Endothelial cell of umbilical vein (primary cell): Measurements from ENCODE around the gene PPP3CA. TPM values are rescaled to one million over a fixed set of nuclear protein-coding genes. Genes with fewer than 3 reads are reported as not detected.

Experiments used
- BruUV-seq: library from RNA; stranded (reverse); fragments of 400-500 nt; replicated peaks from 2 replicates; lab custom pipeline; 2021; lab: Mats Ljungman, UMichigan
- CTCF ChIA-PET: fragments of 300-600, 350-600 bp; sonication (Branson Sonifier 250); formaldehyde crosslinking; loops from one replicate; lab custom pipeline; 2021; ENCODE audit warnings: antibody characterized with exemption, inconsistent platforms; lab: Charles Lee
- POLR2A ChIA-PET: fragments of 300-600, 350-600 bp; sonication (Branson Sonifier 250); formaldehyde crosslinking; loops from one replicate; lab custom pipeline; 2021; ENCODE audit warnings: antibody characterized with exemption, inconsistent platforms; lab: Charles Lee
- DNase-seq: peaks from one replicate; pipeline ENCODE4 v3.0.0-alpha.2; 2011; ENCODE audit warnings: low read depth, low spot score
- FAIRE-seq: peaks from 2 replicates; lab custom pipeline; 2011; peaks lifted over from hg19 to GRCh38; lab: Jason Lieb, UNC
- H2AFZ ChIP-seq: 2 replicates; pipeline ENCODE4 v1.6.0; 2012; ENCODE audit warnings: low read depth, low read length, control low read depth, inconsistent platforms
- H3K27ac ChIP-seq: 2 replicates; pipeline ENCODE4 v1.5.1; 2011; ENCODE audit warnings: low read depth, mild to moderate bottlenecking, control low read depth, low read length, moderate library complexity; ENCODE audit not compliant: insufficient read depth
- H3K27me3 ChIP-seq, 2 experiments: 2 replicates each; pipeline versions ENCODE4 v1.6.0 to v1.6.1; 2011; ENCODE audit warnings: low read length in 2 of 2, mixed read lengths in 1 of 2; ENCODE audit not compliant: control insufficient read depth in 2 of 2, insufficient read depth in 2 of 2
- H3K36me3 ChIP-seq, 2 experiments: 2 replicates in 1 of 2; 3 replicates in 1 of 2; pipeline ENCODE4 v1.5.1; 2011; ENCODE audit warnings: low read length in 2 of 2, mild to moderate bottlenecking in 1 of 2, moderate library complexity in 1 of 2; ENCODE audit not compliant: control insufficient read depth in 2 of 2, insufficient read depth in 2 of 2; ENCODE audit errors: extremely low read depth in 1 of 2
- H3K4me1 ChIP-seq: 3 replicates; pipeline ENCODE4 v1.5.1; 2011; ENCODE audit warnings: mild to moderate bottlenecking, low read length; ENCODE audit not compliant: control insufficient read depth, insufficient read depth; ENCODE audit errors: extremely low read depth
- H3K4me2 ChIP-seq: 2 replicates; pipeline ENCODE4 v1.6.1; 2011; ENCODE audit warnings: low read length, control low read depth, mixed read lengths; ENCODE audit not compliant: insufficient read depth
- H3K4me3 ChIP-seq, 3 experiments: fragments of 200-600 bp in 1 of 3; sonication (generic), shearing (Covaris generic) in 1 of 3; replicated peaks in 1 of 3; 2 replicates each; pipeline ENCODE4 v1.5.1; 2011 to 2016; ENCODE audit warnings: control low read depth in 3 of 3, low read length in 3 of 3, mild to moderate bottlenecking in 2 of 3, inconsistent platforms in 1 of 3, low read depth in 1 of 3, moderate library complexity in 1 of 3; ENCODE audit not compliant: insufficient read depth in 1 of 3
- H3K79me2 ChIP-seq: 2 replicates; pipeline ENCODE4 v1.6.0; 2012; ENCODE audit warnings: low read length, inconsistent platforms; ENCODE audit not compliant: control insufficient read depth, insufficient read depth
- H3K9ac ChIP-seq: replicated peaks from 2 replicates; pipeline ENCODE3; 2011; ENCODE audit warnings: low read length, control low read depth; ENCODE audit not compliant: insufficient read depth; ENCODE audit errors: extremely low read depth
- H3K9me1 ChIP-seq: replicated peaks from 3 replicates; pipeline ENCODE4 v1.6.0; 2011; ENCODE audit warnings: mild to moderate bottlenecking, low read length; ENCODE audit not compliant: control insufficient read depth, insufficient read depth; ENCODE audit errors: extremely low read depth
- H3K9me3 ChIP-seq: replicated peaks from 2 replicates; pipeline ENCODE4 v1.5.1; 2012; ENCODE audit warnings: low read length, inconsistent platforms; ENCODE audit not compliant: control insufficient read depth, insufficient read depth
- H4K20me1 ChIP-seq: replicated peaks from 2 replicates; pipeline ENCODE3; 2011; ENCODE audit warnings: mild to moderate bottlenecking, low read length; ENCODE audit not compliant: control insufficient read depth, insufficient read depth; ENCODE audit errors: extremely low read depth
- EZH2 ChIP-seq: IDR thresholded peaks from 2 replicates; pipeline ENCODE4 v1.6.1; 2012; ENCODE audit warnings: borderline replicate concordance, low read depth, mild to moderate bottlenecking, moderate library complexity, low read length, inconsistent platforms; ENCODE audit not compliant: severe bottlenecking
- FOS ChIP-seq: IDR thresholded peaks from 2 replicates; pipeline ENCODE4 v1.6.1; 2011; ENCODE audit warnings: mild to moderate bottlenecking, low read length, moderate library complexity, borderline replicate concordance; ENCODE audit not compliant: insufficient read depth
- JUN ChIP-seq: IDR thresholded peaks from 2 replicates; pipeline ENCODE4 v1.6.1; 2011; ENCODE audit warnings: borderline replicate concordance, low read depth; ENCODE audit not compliant: insufficient read length, insufficient read depth
- MAX ChIP-seq: IDR thresholded peaks from 2 replicates; pipeline ENCODE4 v1.6.1; 2011; ENCODE audit not compliant: insufficient read depth, insufficient read length
- MYC ChIP-seq: IDR thresholded peaks from one replicate; pipeline ENCODE4 v1.6.1; 2011; ENCODE audit warnings: mild to moderate bottlenecking, low read depth, low read length
- dilution Hi-C: fragments of 300-500 bp; cut with MboI; formaldehyde crosslinking; loops from one replicate; pipeline ENCODE4 v1.15.0; 2019; ENCODE audit warnings: low sequenced_read_pairs; ENCODE audit not compliant: extremely low pct_ligation_motif_present
- intact Hi-C: fragments of 100-400 bp; cut with micrococcal nuclease; formaldehyde crosslinking; loops from one replicate; pipeline ENCODE4 v1.10.0; 2022
- polyA plus RNA-seq, 4 experiments: library from polyadenylated mRNA; depleted of rRNA in 3 of 4; stranded (reverse) in 3 of 4; unstranded in 1 of 4; fragments of >200 nt; gene quantifications; 2 replicates each; pipeline versions ENCODE4 v1.2.1 to v1.2.3, GENCODE V29; 2011 to 2012; ENCODE audit warnings: missing spikeins in 1 of 4
- total RNA-seq: library from RNA; stranded (reverse); gene quantifications from 2 replicates; pipeline ENCODE4 v1.2.3, GENCODE V29; 2021
- TF ChIP-seq, protein P1 (sequence below), 2 donors: IDR thresholded peaks; 1 replicate in 1 of 2; 2 replicates in 1 of 2; pipeline ENCODE4 v1.5.1; 2011; ENCODE audit warnings: low read length in 2 of 2, mild to moderate bottlenecking in 2 of 2, moderate library complexity in 2 of 2, control low read depth in 1 of 2, inconsistent platforms in 1 of 2, low read depth in 1 of 2; ENCODE audit not compliant: insufficient read depth in 1 of 2; ENCODE audit errors: extremely low read depth in 1 of 2

The PPP3CA gene
- total and polyA plus RNA-seq, 2 donors (not counting 3 experiments of a cell fraction or from before 2014, with no cell fraction given) = 7.0 to 43.3 TPM

- Histone ChIP-seq H3K4me3 (no peak overlapping the region), H3K9me1 (no peaks in the 10 kb centered on the region), H3K9ac (no peak overlapping the region), H4K20me1 (no peaks in the 10 kb centered on the region), H3K4me1 (peaks cover 46% of the 10 kb centered on the region), H3K9me3 (no peaks in the 10 kb centered on the region), H3K27ac (no peak overlapping the region), H3K79me2 (no peaks in the 10 kb centered on the region), H2AFZ (no peak overlapping the region), H3K36me3 (no peaks in the 10 kb centered on the region), H3K27me3 (no peaks in the 10 kb centered on the region), H3K4me2 (no peak overlapping the region)
- POLR2A ChIA-PET = no interaction called here
- no peak for FAIRE-seq
- no TSS peak for BruUV-seq
- CTCF ChIA-PET = interaction anchor here (0.7 to 1.6 kb wide), 2 partner anchors 111 to 123 kb away, joined by 3 to 4 read pairs; no protein-coding TSS in a partner anchor
- no peak for TF ChIP-seq MYC
- TF ChIP-seq, protein P1, sequence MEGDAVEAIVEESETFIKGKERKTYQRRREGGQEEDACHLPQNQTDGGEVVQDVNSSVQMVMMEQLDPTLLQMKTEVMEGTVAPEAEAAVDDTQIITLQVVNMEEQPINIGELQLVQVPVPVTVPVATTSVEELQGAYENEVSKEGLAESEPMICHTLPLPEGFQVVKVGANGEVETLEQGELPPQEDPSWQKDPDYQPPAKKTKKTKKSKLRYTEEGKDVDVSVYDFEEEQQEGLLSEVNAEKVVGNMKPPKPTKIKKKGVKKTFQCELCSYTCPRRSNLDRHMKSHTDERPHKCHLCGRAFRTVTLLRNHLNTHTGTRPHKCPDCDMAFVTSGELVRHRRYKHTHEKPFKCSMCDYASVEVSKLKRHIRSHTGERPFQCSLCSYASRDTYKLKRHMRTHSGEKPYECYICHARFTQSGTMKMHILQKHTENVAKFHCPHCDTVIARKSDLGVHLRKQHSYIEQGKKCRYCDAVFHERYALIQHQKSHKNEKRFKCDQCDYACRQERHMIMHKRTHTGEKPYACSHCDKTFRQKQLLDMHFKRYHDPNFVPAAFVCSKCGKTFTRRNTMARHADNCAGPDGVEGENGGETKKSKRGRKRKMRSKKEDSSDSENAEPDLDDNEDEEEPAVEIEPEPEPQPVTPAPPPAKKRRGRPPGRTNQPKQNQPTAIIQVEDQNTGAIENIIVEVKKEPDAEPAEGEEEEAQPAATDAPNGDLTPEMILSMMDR (IDR thresholded peaks at IDR 0.05; ENCODE audit: extremely low read depth in 1 of 2, insufficient read depth in 1 of 2, low read depth in 1 of 2, low read length in 2 of 2) = no peak
- dilution Hi-C loops (no loop called here), intact Hi-C loops (no loop called here)
- no peak for DNase-seq
Observed at GRCh38 chr4:101018836-101019235, 328.5 kb downstream of the PPP3CA start.

DNA sequence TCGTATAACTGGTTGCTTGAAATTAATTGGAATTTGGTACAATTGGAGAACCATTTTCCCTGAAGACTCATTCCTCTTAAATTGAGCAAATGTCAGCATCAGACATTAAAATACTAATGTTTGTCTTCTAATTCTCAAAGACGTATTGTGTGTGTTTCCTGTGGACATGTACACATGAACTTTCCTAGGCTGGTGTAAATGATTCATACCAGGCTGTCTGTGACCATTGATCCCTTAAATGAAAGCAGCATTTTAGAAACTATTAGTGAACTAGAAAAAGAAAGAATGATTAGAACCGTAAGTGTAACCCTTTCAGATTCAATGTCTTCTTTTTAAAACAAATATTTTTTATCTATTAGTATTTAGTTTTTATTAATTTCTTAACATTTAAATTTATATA is 332.9 kb downstream of the PPP3CA start:
- Histone ChIP-seq H3K9me1 (no peaks in the 10 kb centered on the region), H3K9ac (no peak overlapping the region), H3K79me2 (no peaks in the 10 kb centered on the region), H3K9me3 (no peaks in the 10 kb centered on the region), H3K4me2 (peak overlapping the region; percentile 30), H3K27me3 (no peaks in the 10 kb centered on the region), H2AFZ (no peak overlapping the region), H3K4me3 (no peak overlapping the region), H3K27ac (peak overlapping the region; percentile 13), H3K36me3 (no peaks in the 10 kb centered on the region), H4K20me1 (no peaks in the 10 kb centered on the region), H3K4me1 (peaks cover 17% of the 10 kb centered on the region)
- ChIA-PET POLR2A (no interaction called here), CTCF (no interaction called here)
- intact Hi-C loops = no loop called here
- TF ChIP-seq FOS (peak; percentile 71), JUN (peak; percentile 8), EZH2 (no peak), MAX (no peak)
- peak; percentile 71 for DNase-seq
- FAIRE-seq = peak; percentile 77
- dilution Hi-C loops = no loop called here
- no TSS peak for BruUV-seq
